Esophagus muscularis mucosa (tissue), 3 donors: ENCODE results near the gene TBL3.

Source experiments
- POLR2A ChIP-seq: fragments of 450-650 bp; IDR thresholded peaks from one replicate; pipeline ENCODE4 v1.6.1; 2017; ENCODE audit warnings: antibody characterized with exemption, moderate library complexity, mild to moderate bottlenecking, low read depth
- POLR2AphosphoS5 ChIP-seq, 2 donors: sonication (generic); formaldehyde crosslinking; IDR thresholded peaks; one replicate each; pipeline ENCODE4 v1.6.1; 2017; ENCODE audit warnings: antibody characterized with exemption in 2 of 2
- TF ChIP-seq, protein P1 (sequence below), 3 experiments: fragments of 200-600 bp in 2 of 3; fragments of 450-650 bp in 1 of 3; sonication (generic) in 2 of 3; IDR thresholded peaks; one replicate each; pipeline ENCODE4 v1.5.1; 2017 to 2019; ENCODE audit warnings: antibody characterized with exemption in 3 of 3, mild to moderate bottlenecking in 2 of 3, moderate library complexity in 1 of 3

DNA sequence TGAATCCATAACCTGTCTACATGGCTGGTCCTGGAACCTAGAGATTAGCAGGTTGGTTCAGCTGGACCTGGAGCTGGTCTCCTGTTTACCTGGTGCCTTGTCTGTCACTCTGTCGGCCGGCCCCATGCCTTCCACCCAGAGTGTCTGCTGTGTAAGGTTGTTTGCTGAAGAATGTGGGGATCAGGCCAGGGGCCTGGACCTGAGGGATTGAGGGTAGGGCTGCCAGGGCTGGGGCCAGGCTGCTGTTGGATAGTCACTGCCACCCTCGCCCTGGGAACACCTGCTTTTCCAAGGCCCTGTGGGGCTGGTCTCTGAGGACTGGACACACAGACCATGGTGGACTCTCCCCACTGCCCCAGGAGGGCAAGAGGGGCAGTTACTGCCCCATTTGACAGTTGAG, 56.3 kb downstream of the TBL3 start:
- TF ChIP-seq, protein P1, sequence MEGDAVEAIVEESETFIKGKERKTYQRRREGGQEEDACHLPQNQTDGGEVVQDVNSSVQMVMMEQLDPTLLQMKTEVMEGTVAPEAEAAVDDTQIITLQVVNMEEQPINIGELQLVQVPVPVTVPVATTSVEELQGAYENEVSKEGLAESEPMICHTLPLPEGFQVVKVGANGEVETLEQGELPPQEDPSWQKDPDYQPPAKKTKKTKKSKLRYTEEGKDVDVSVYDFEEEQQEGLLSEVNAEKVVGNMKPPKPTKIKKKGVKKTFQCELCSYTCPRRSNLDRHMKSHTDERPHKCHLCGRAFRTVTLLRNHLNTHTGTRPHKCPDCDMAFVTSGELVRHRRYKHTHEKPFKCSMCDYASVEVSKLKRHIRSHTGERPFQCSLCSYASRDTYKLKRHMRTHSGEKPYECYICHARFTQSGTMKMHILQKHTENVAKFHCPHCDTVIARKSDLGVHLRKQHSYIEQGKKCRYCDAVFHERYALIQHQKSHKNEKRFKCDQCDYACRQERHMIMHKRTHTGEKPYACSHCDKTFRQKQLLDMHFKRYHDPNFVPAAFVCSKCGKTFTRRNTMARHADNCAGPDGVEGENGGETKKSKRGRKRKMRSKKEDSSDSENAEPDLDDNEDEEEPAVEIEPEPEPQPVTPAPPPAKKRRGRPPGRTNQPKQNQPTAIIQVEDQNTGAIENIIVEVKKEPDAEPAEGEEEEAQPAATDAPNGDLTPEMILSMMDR (IDR thresholded peaks at IDR 0.05) = no peak
- TF ChIP-seq POLR2A (no peak), POLR2AphosphoS5 (IDR thresholded peaks at IDR 0.05) (no peak)
